ENCODE measurements around the gene CACNG6. TPM values are rescaled to one million over a fixed set of nuclear protein-coding genes. Genes with fewer than 3 reads are reported as not detected.

Gene CACNG6
- total RNA-seq, result not detected in 2 replicates
- long read RNA-seq, result 0 reads

GRCh38 chr19:53991224-53992113 is at the start of gene CACNG6:
Gene CACNG6 (plus strand): TSS chr19:53991637. CDS start chr19:53992878, 1,241 bp downstream.
- H3K4me3 Mint-ChIP-seq (ENCODE audit: unreplicated experiment), result peak within 1 kb of the TSS; percentile 56
- H3K4me1 Mint-ChIP-seq (ENCODE audit: unreplicated experiment), result peaks cover 9% of the 10 kb centered on the region
- H3K27ac Mint-ChIP-seq (ENCODE audit: unreplicated experiment), result no peak within 1 kb of the TSS
- DNase-seq (ENCODE audit: extremely low spot score, unreplicated experiment), result no peak
- H3K36me3 Mint-ChIP-seq (ENCODE audit: unreplicated experiment), result no peaks in the 10 kb centered on the region
- no peaks in the 10 kb centered on the region for H3K9me3 Mint-ChIP-seq (ENCODE audit: unreplicated experiment)
- TF ChIP-seq CTCF (IDR thresholded peaks at IDR 0.05), result no peak
- H3K27me3 Mint-ChIP-seq (ENCODE audit: unreplicated experiment), result no peaks in the 10 kb centered on the region

- no peaks in the 10 kb centered on the region for H3K4me1 Mint-ChIP-seq (ENCODE audit: unreplicated experiment)
- H3K27me3 Mint-ChIP-seq (ENCODE audit: unreplicated experiment), result peaks cover 19% of the 10 kb centered on the region
- DNase-seq (ENCODE audit: extremely low spot score, unreplicated experiment), result no peak
- no peak overlapping the region for H3K27ac Mint-ChIP-seq (ENCODE audit: unreplicated experiment)
- H3K9me3 Mint-ChIP-seq (ENCODE audit: unreplicated experiment), result no peaks in the 10 kb centered on the region
- no peaks in the 10 kb centered on the region for H3K36me3 Mint-ChIP-seq (ENCODE audit: unreplicated experiment)
- TF ChIP-seq CTCF (IDR thresholded peaks at IDR 0.05), result no peak
- H3K4me3 Mint-ChIP-seq (ENCODE audit: unreplicated experiment), result no peak overlapping the region
Observed at GRCh38 chr19:53942001-53942786, 49.2 kb upstream of the CACNG6 start.

- Mint-ChIP-seq H3K4me1 (ENCODE audit: unreplicated experiment) (no peaks in the 10 kb centered on the region), H3K4me3 (ENCODE audit: unreplicated experiment) (no peak overlapping the region), H3K9me3 (ENCODE audit: unreplicated experiment) (no peaks in the 10 kb centered on the region), H3K27me3 (ENCODE audit: unreplicated experiment) (peaks cover 19% of the 10 kb centered on the region), H3K27ac (ENCODE audit: unreplicated experiment) (no peak overlapping the region), H3K36me3 (ENCODE audit: unreplicated experiment) (no peaks in the 10 kb centered on the region)
- TF ChIP-seq CTCF (IDR thresholded peaks at IDR 0.05), result no peak
- no peak for DNase-seq (ENCODE audit: extremely low spot score, unreplicated experiment)
Observed at GRCh38 chr19:53944416-53944815, 47.0 kb upstream of the CACNG6 start.

- no peak overlapping the region for H3K27ac Mint-ChIP-seq (ENCODE audit: unreplicated experiment)
- H3K9me3 Mint-ChIP-seq (ENCODE audit: unreplicated experiment), result no peaks in the 10 kb centered on the region
- no peaks in the 10 kb centered on the region for H3K36me3 Mint-ChIP-seq (ENCODE audit: unreplicated experiment)
- no peak for DNase-seq (ENCODE audit: extremely low spot score, unreplicated experiment)
- peaks cover 19% of the 10 kb centered on the region for H3K27me3 Mint-ChIP-seq (ENCODE audit: unreplicated experiment)
- H3K4me3 Mint-ChIP-seq (ENCODE audit: unreplicated experiment), result no peak overlapping the region
- H3K4me1 Mint-ChIP-seq (ENCODE audit: unreplicated experiment), result no peaks in the 10 kb centered on the region
- TF ChIP-seq CTCF (IDR thresholded peaks at IDR 0.05), result no peak
Observed at GRCh38 chr19:53944933-53945332, 46.5 kb upstream of the CACNG6 start.

GRCh38 chr19:53945441-53945840 is 46.0 kb upstream of the CACNG6 start:
- no peak overlapping the region for H3K4me3 Mint-ChIP-seq (ENCODE audit: unreplicated experiment)

More at GRCh38 chr19:53945441-53945840, 46.0 kb upstream of the CACNG6 start:
- Mint-ChIP-seq H3K27ac (ENCODE audit: unreplicated experiment) (no peak overlapping the region), H3K27me3 (ENCODE audit: unreplicated experiment) (peaks cover 19% of the 10 kb centered on the region), H3K9me3 (ENCODE audit: unreplicated experiment) (no peaks in the 10 kb centered on the region), H3K36me3 (ENCODE audit: unreplicated experiment) (no peaks in the 10 kb centered on the region), H3K4me1 (ENCODE audit: unreplicated experiment) (no peaks in the 10 kb centered on the region)
- no peak for TF ChIP-seq CTCF (IDR thresholded peaks at IDR 0.05)
- no peak for DNase-seq (ENCODE audit: extremely low spot score, unreplicated experiment)

Data from osteocyte (in vitro differentiated cells).